Tibial nerve (tissue), 4 donors: ENCODE measurements around the gene FAT1. TPM values are rescaled to one million over a fixed set of nuclear protein-coding genes. Genes with fewer than 3 reads are reported as not detected.

Experiments used
- DNase-seq, 2 donors: peaks; one replicate each; pipeline ENCODE4 v3.0.0-alpha.2; 2019; ENCODE audit warnings: low spot score in 2 of 2
- H3K27ac ChIP-seq, 4 donors: fragments of 200-600 bp; sonication (generic) in 3 of 4; one replicate each; pipeline ENCODE4 v1.5.1; 2017 to 2019; ENCODE audit warnings: mild to moderate bottlenecking in 1 of 4
- H3K27me3 ChIP-seq, 2 donors: fragments of 200-600 bp; sonication (generic) in 1 of 2; one replicate each; pipeline versions ENCODE4 v1.5.1 to v1.6.0; 2017 to 2019
- H3K36me3 ChIP-seq, 3 donors: fragments of 200-600 bp; sonication (generic); one replicate each; pipeline ENCODE4 v1.5.1; 2018 to 2019
- H3K4me1 ChIP-seq, 4 donors: fragments of 200-600 bp; sonication (generic) in 3 of 4; one replicate each; pipeline ENCODE4 v1.5.1; 2017 to 2019
- H3K4me3 ChIP-seq, 4 donors: fragments of 200-600 bp; sonication (generic) in 3 of 4; one replicate each; pipeline ENCODE4 v1.5.1; 2017 to 2019; ENCODE audit warnings: mild to moderate bottlenecking in 1 of 4, moderate library complexity in 1 of 4
- H3K9me3 ChIP-seq, 4 donors: fragments of 200-600 bp; sonication (generic) in 3 of 4; one replicate each; pipeline ENCODE4 v1.5.1; 2017 to 2019
- EP300 ChIP-seq, 2 donors: sonication (generic); formaldehyde crosslinking; IDR thresholded peaks; one replicate each; pipeline ENCODE4 v1.6.1; 2017; ENCODE audit warnings: antibody characterized with exemption in 2 of 2, mild to moderate bottlenecking in 1 of 2
- POLR2A ChIP-seq, 2 donors: fragments of 450-650 bp; IDR thresholded peaks; one replicate each; pipeline ENCODE4 v1.6.1; 2017; ENCODE audit warnings: antibody characterized with exemption in 2 of 2, mild to moderate bottlenecking in 2 of 2, moderate library complexity in 2 of 2
- whole genome bisulfite sequencing, 2 donors: methylation state at CpG; one replicate each; pipeline ENCODE4 v1.1.5; 2018; 5-methylcytosine and 5-hydroxymethylcytosine counted together
- total RNA-seq, 4 donors: library from RNA; depleted of rRNA; stranded (reverse); fragments of >200 nt; gene quantifications; one replicate each; pipeline ENCODE4 v1.1.0, GENCODE V29; 2016
- TF ChIP-seq, protein P1 (sequence below), 5 experiments: fragments of 200-600 bp in 3 of 5; fragments of 450-650 bp in 2 of 5; sonication (generic) in 3 of 5; IDR thresholded peaks; one replicate each; pipeline ENCODE4 v1.5.1; 2016 to 2019; ENCODE audit warnings: antibody characterized with exemption in 5 of 5, mild to moderate bottlenecking in 3 of 5, moderate library complexity in 2 of 5

The FAT1 gene
- total RNA-seq, 4 donors from 2014 or later = 85.2 to 119 (median 91.6) TPM

DNA sequence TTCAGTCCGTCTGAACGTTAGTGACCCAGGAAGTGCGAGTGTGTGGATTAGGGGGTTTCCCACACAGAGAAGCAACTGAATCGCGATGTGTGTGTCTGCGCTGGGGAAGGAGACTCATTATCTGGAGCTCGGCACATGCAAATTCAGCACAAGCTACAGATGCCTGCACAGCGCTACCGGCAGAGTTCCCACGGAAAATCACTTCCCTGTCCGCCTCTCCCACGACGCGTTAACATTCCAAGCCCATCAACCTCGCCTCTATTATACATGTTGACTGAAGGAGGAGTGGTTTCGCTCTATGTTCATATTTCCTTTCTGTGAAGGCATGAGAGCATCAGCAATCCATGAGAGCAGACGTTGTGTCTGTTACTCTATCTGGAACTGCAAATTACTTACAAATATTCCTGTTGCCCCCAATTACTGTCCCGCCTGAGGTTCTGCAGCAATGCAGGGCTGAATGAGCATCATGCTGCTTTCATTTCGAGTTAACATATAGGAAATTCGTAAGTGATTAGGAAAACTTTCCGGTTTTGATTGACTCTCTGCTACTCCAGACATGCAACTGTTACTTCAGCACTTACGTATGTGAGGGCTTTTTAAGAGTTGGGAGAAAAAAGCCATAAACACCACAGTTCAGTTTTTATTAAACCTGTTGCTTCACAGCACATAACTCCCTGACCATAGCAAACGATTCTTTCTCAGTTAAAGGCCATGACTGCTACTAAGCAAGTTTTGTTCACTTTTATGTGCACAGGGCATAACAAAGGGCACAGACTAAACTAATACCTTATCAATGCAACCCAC, 153.3 kb downstream of the FAT1 start:
- Histone ChIP-seq H3K4me3 (peak overlapping the region in 2 of 4 donors; percentile 19 to 28), H3K4me1 (peaks cover 0 to 6% (median 0%) of the 10 kb centered on the region in 4 donors)
- WGBS, 2 donors = 29 to 33% methylated on average over 23 of the region's 23 CpGs

DNA sequence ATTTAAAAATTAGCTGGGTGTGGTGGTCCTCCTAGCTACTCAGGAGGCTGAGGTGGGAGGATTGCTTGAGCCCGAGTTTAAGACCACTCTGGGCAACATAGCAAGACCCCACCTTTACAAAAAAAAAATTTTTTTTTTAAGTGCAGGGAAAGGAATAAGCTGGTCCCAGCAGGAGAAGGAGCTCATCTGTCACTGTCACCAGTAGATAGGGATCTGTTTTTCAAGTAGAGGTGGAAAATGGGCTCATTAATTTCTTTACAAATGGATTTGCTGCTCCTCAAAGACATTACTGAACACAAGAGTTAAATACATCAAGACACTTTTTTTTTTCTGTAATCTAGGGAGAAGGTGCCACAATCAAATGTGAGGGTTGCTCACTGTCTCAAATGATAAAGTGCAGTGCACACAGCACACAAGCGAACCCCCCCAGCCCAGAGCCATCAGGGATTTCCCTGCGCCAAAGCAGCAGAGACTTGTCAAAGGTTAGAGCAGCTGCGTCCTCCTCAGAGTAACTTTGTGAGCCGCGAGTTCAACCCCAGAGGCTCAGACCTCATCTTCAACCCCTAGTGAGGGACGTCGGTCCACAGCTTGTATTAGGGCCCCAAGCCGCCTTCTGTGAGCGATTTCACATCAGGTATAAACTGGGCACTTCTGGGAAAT, 154.0 kb downstream of the FAT1 start:
- Histone ChIP-seq H3K27me3 (no peaks in the 10 kb centered on the region), H3K4me3 (peak overlapping the region in 2 of 4 donors; percentile 19 to 28), H3K27ac (no peak overlapping the region), H3K36me3 (no peaks in the 10 kb centered on the region), H3K9me3 (no peaks in the 10 kb centered on the region), H3K4me1 (peaks cover 0 to 6% (median 0%) of the 10 kb centered on the region in 4 donors)
- 46 to 59% methylated on average over 8 to 10 of the region's 10 CpGs for WGBS, 2 donors
- TF ChIP-seq POLR2A (IDR thresholded peaks at IDR 0.05) (no peak), EP300 (IDR thresholded peaks at IDR 0.05) (no peak)
- TF ChIP-seq, protein P1, sequence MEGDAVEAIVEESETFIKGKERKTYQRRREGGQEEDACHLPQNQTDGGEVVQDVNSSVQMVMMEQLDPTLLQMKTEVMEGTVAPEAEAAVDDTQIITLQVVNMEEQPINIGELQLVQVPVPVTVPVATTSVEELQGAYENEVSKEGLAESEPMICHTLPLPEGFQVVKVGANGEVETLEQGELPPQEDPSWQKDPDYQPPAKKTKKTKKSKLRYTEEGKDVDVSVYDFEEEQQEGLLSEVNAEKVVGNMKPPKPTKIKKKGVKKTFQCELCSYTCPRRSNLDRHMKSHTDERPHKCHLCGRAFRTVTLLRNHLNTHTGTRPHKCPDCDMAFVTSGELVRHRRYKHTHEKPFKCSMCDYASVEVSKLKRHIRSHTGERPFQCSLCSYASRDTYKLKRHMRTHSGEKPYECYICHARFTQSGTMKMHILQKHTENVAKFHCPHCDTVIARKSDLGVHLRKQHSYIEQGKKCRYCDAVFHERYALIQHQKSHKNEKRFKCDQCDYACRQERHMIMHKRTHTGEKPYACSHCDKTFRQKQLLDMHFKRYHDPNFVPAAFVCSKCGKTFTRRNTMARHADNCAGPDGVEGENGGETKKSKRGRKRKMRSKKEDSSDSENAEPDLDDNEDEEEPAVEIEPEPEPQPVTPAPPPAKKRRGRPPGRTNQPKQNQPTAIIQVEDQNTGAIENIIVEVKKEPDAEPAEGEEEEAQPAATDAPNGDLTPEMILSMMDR (IDR thresholded peaks at IDR 0.05) = no peak
- DNase-seq = no peak

More for the DNA sequence above, 153.3 kb downstream of the FAT1 start:
- no peak overlapping the region for H3K27ac ChIP-seq
- no peaks in the 10 kb centered on the region for H3K9me3 ChIP-seq
- no peaks in the 10 kb centered on the region for H3K36me3 ChIP-seq
- TF ChIP-seq, protein P1 (IDR thresholded peaks at IDR 0.05) = no peak
- no peak for TF ChIP-seq POLR2A (IDR thresholded peaks at IDR 0.05)
- TF ChIP-seq EP300 (IDR thresholded peaks at IDR 0.05) = no peak
- no peak for DNase-seq
- no peaks in the 10 kb centered on the region for H3K27me3 ChIP-seq

DNA sequence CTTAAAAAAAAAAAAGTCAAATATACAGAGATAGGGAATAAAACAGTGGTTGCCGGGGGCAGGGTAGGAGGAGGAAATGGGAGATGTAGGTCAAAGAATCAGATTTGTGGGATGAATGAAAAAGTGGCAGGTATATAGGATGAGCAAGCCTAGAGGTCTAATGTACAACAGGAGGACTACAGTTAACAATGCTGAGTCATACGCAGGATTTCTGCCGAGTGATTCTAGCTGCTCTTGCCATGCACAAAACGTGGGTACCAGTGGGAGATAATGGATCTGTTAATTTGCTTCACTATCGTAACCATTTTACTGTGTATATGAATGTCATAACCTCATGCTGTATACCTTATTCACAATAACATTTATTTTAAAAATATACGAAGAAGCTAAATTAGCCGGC, 157.6 kb downstream of the FAT1 start:
- H3K4me1 ChIP-seq = peaks cover 0 to 6% (median 0%) of the 10 kb centered on the region in 4 donors
- no peak for DNase-seq
- no peak for TF ChIP-seq EP300 (IDR thresholded peaks at IDR 0.05)
- TF ChIP-seq, protein P1 (IDR thresholded peaks at IDR 0.05) = no peak
- TF ChIP-seq POLR2A (IDR thresholded peaks at IDR 0.05) = no peak
- no peaks in the 10 kb centered on the region for H3K36me3 ChIP-seq
- no peak overlapping the region for H3K27ac ChIP-seq
- no peaks in the 10 kb centered on the region for H3K27me3 ChIP-seq
- no peak overlapping the region for H3K4me3 ChIP-seq
- WGBS, 2 donors = 83 to 84% methylated on average over 7 of the region's 7 CpGs
- no peaks in the 10 kb centered on the region for H3K9me3 ChIP-seq

DNA sequence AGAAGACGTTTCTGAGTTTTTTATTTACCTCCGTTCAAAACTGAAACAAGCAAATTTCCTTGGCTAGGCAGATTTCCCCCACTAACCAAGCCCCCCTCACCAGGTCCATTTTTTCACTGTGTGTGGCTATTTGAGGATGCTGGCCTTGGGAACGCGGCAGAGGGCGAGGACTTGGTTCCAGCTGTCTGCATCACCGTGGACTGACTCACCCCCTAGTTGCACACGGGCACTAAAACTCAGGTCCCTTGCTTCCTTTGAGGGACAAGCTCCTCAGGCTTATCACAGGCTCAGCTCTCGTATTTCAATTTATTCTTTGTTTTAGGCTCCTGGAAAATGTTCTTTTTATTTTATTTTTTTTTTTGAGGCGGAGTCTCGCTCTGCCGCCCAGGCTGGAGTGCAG, 159.9 kb downstream of the FAT1 start:
- Histone ChIP-seq H3K27ac (no peak overlapping the region), H3K4me3 (no peak overlapping the region), H3K27me3 (no peaks in the 10 kb centered on the region), H3K9me3 (no peaks in the 10 kb centered on the region), H3K36me3 (no peaks in the 10 kb centered on the region), H3K4me1 (no peaks in the 10 kb centered on the region)
- DNase-seq = no peak
- TF ChIP-seq EP300 (IDR thresholded peaks at IDR 0.05) (no peak), POLR2A (IDR thresholded peaks at IDR 0.05) (no peak)
- TF ChIP-seq, protein P1 (IDR thresholded peaks at IDR 0.05) = no peak
- WGBS, 2 donors = 79 to 87% methylated on average over 11 of the region's 11 CpGs

DNA sequence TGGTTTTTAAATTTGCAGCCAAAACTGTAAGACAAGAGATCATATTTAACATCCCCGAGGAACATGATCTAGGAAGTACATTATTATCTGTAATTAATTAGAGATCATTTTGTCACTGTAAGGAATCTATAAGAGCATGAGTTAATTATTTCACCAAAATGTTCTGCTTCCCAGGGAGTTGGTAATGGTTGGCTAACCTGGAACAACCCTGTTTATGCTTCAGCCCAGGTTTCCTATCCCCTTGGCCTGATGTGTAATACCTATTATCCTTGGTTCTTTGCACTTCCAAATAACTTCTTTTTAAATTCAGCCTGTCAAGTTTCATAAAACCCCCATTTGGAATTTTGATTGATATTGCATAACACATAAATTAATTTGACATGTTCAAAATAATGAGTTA, 161.9 kb downstream of the FAT1 start:
- Histone ChIP-seq H3K27me3 (no peaks in the 10 kb centered on the region), H3K4me1 (no peaks in the 10 kb centered on the region), H3K36me3 (no peaks in the 10 kb centered on the region), H3K27ac (no peak overlapping the region), H3K4me3 (no peak overlapping the region), H3K9me3 (no peaks in the 10 kb centered on the region)
- TF ChIP-seq POLR2A (IDR thresholded peaks at IDR 0.05) = no peak
- TF ChIP-seq, protein P1 (IDR thresholded peaks at IDR 0.05) = no peak
- no peak for TF ChIP-seq EP300 (IDR thresholded peaks at IDR 0.05)
- WGBS, 2 donors = 81 to 84% methylated on average over 1 of the region's 1 CpG
- DNase-seq = no peak
